Upper lobe of right lung (tissue), 1 donor: ENCODE data around the gene MAF. TPM values are rescaled to one million over a fixed set of nuclear protein-coding genes. Genes with fewer than 3 reads are reported as not detected.

ENCODE experiments used
- ATAC-seq: fragments of 200-7000 bp; cut with Tn5 transposase; one replicate; pipeline ENCODE4 v1.9.1; 2020; ENCODE audit warnings: mild to moderate bottlenecking, moderate library complexity
- DNase-seq: peaks from one replicate; pipeline ENCODE4 v3.0.0-alpha.2; 2020
- H3K27ac ChIP-seq: fragments of 200-600 bp; one replicate; pipeline ENCODE4 v1.8.0; 2022
- H3K27me3 ChIP-seq: fragments of 200-600 bp; one replicate; pipeline ENCODE4 v1.8.0; 2022; ENCODE audit warnings: mild to moderate bottlenecking
- H3K36me3 ChIP-seq: fragments of 200-600 bp; one replicate; pipeline ENCODE4 v1.8.0; 2022
- H3K4me1 ChIP-seq: fragments of 200-600 bp; one replicate; pipeline ENCODE4 v1.8.0; 2022
- H3K4me3 ChIP-seq: fragments of 200-600 bp; one replicate; pipeline ENCODE4 v1.8.0; 2022; ENCODE audit warnings: mild to moderate bottlenecking
- H3K9me3 ChIP-seq: fragments of 200-600 bp; one replicate; pipeline ENCODE4 v1.8.0; 2022
- intact Hi-C: fragments of 100-400 bp; cut with DNase I; formaldehyde crosslinking; loops from one replicate; pipeline ENCODE4 v1.11.0; 2022
- total RNA-seq: library from RNA; stranded (reverse); fragmentation: NEBNext Ultra II Directional; extraction: Animal tissue kit (Norgen Biotek cat#: 25700); gene quantifications from one replicate; pipeline ENCODE4 v1.2.1, GENCODE V29; 2021
- TF ChIP-seq, protein P1 (sequence below): fragments of 200-600 bp; IDR thresholded peaks from one replicate; pipeline ENCODE4 v1.8.0; 2022; ENCODE audit warnings: antibody characterized with exemption
- donor health status: DM: no; HTN: yes; CAD: no; lungs with severe emphysema.

MAF gene
- total RNA-seq, 1 donor from 2014 or later = 66.4 TPM

DNA sequence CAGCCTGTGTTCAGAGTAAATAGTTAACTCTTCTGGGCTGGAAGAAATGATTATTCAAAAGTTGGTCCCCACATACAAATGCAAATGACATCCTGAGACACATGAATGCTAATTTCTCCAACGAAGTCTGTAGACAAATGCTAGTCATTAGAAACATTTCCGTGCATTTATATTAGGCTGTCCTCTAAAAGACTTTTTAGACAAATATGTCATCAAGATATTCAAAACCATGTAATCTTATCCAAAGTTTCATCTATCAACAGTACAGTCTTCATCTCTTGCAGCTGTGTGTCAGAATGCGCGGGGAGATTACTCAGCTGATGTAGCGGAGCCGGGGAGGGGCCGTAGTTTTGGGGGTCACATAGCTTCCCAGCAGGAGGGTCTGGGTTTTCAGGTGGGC is 33.8 kb upstream of the MAF start:
- DNase-seq (no peak), ATAC-seq (no peak)
- no peaks in the 10 kb centered on the region for H3K36me3 ChIP-seq
- no peak overlapping the region for H3K27ac ChIP-seq
- no peaks in the 10 kb centered on the region for H3K9me3 ChIP-seq
- H3K4me3 ChIP-seq = no peak overlapping the region
- TF ChIP-seq, protein P1, sequence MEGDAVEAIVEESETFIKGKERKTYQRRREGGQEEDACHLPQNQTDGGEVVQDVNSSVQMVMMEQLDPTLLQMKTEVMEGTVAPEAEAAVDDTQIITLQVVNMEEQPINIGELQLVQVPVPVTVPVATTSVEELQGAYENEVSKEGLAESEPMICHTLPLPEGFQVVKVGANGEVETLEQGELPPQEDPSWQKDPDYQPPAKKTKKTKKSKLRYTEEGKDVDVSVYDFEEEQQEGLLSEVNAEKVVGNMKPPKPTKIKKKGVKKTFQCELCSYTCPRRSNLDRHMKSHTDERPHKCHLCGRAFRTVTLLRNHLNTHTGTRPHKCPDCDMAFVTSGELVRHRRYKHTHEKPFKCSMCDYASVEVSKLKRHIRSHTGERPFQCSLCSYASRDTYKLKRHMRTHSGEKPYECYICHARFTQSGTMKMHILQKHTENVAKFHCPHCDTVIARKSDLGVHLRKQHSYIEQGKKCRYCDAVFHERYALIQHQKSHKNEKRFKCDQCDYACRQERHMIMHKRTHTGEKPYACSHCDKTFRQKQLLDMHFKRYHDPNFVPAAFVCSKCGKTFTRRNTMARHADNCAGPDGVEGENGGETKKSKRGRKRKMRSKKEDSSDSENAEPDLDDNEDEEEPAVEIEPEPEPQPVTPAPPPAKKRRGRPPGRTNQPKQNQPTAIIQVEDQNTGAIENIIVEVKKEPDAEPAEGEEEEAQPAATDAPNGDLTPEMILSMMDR = no peak
- no peaks in the 10 kb centered on the region for H3K4me1 ChIP-seq
- intact Hi-C loops = no loop called here
- no peaks in the 10 kb centered on the region for H3K27me3 ChIP-seq

DNA sequence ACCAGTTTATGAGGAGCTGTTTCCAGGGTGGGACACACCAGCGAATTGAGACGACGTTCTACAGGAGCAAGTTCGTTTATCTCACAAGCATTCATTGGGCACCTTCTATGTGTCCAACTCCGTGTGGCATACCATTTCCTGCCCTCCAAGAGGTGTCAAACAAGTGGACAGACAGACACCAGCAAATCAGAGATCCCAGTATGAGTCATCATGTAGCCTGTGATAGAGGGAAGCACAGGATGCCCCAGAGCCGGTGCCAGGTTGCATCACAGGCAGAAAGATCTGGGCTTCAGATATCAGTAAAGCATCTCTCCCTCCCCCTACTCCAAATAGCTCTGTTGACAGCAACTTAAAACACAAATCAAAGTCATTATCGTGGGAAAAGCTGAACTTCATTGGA is 31.8 kb upstream of the MAF start:
- Histone ChIP-seq H3K4me1 (no peaks in the 10 kb centered on the region), H3K9me3 (no peaks in the 10 kb centered on the region), H3K36me3 (no peaks in the 10 kb centered on the region), H3K27me3 (no peaks in the 10 kb centered on the region), H3K4me3 (no peak overlapping the region), H3K27ac (no peak overlapping the region)
- TF ChIP-seq, protein P1 = no peak
- intact Hi-C loops = no loop called here
- no peak for DNase-seq
- ATAC-seq = no peak

DNA sequence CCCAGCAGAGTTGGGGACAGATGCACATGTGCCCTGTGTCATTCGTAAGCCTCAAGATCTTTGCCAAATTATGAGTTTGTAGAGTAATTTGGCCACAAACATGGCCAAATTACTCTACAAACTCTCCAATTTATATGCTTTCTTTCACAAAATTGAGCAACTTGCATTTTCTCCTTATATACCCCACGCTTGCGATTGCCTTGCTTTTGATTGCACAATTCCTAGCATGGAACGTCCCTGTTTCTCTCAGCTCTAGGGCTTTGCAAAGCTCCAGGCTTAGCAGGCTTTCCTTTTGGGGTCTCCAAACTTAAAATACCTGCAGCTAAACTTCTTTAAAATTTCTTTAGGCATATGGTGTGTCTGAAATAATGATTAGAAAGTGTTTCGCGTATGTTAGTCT is 28.5 kb upstream of the MAF start:
- H3K27me3 ChIP-seq = no peaks in the 10 kb centered on the region
- no peak for ATAC-seq
- TF ChIP-seq, protein P1 = no peak

DNA sequence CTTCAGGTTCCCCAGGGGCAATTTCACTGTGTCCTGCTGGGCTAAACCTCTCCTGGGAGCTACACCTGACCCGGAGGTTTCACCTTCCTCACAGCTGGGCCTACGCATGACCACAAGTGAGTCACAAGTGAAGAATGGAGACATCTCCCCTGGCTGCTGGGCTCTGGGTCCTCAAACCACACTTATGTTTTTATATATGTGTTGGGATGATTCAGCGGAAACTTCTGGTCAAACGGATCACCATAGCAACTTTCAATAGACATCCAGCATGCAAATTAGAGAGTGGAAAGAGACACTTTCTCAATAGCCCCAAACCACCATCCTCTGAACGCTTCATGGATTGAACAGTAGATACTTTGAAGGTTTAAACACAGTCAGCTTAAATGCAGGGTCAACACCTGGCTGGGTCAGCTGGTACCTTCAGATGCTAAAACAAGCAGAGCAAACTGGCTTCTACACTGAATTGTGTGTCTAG is 28.0 kb upstream of the MAF start:
- H3K36me3 ChIP-seq = no peaks in the 10 kb centered on the region
- H3K27ac ChIP-seq = no peak overlapping the region
- no peak for DNase-seq
- H3K9me3 ChIP-seq = no peaks in the 10 kb centered on the region
- H3K4me3 ChIP-seq = no peak overlapping the region
- intact Hi-C loops = no loop called here
- no peaks in the 10 kb centered on the region for H3K4me1 ChIP-seq
- TF ChIP-seq, protein P1 = no peak
- no peak for ATAC-seq
- no peaks in the 10 kb centered on the region for H3K27me3 ChIP-seq

More for the DNA sequence above, 28.5 kb upstream of the MAF start:
- intact Hi-C loops = no loop called here
- no peak overlapping the region for H3K4me3 ChIP-seq
- H3K36me3 ChIP-seq = no peaks in the 10 kb centered on the region
- H3K27ac ChIP-seq = no peak overlapping the region
- H3K4me1 ChIP-seq = no peaks in the 10 kb centered on the region
- H3K9me3 ChIP-seq = no peaks in the 10 kb centered on the region
- DNase-seq = no peak

DNA sequence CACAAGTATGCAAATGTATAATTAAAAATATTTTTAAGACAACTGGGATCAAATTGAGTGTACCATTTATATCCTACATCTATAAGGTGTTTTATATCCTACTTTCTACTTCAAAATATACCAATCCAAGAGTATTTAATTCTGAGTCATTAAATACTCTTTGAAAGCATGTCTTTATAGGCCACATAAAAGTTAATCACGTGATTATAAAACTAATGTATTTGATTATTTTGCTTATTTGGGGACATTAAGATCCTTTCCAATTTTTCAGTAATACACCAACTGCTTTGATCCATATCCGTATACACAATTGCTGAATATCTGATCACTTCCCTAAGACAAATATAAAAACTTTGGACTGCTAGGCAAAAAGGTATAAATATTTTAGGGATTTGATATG is 26.6 kb upstream of the MAF start:
- no peaks in the 10 kb centered on the region for H3K4me1 ChIP-seq
- H3K36me3 ChIP-seq = no peaks in the 10 kb centered on the region
- H3K9me3 ChIP-seq = no peaks in the 10 kb centered on the region
- TF ChIP-seq, protein P1 = no peak
- intact Hi-C loops = no loop called here
- no peak overlapping the region for H3K4me3 ChIP-seq
- ATAC-seq (no peak), DNase-seq (no peak)
- no peaks in the 10 kb centered on the region for H3K27me3 ChIP-seq
- H3K27ac ChIP-seq = no peak overlapping the region

DNA sequence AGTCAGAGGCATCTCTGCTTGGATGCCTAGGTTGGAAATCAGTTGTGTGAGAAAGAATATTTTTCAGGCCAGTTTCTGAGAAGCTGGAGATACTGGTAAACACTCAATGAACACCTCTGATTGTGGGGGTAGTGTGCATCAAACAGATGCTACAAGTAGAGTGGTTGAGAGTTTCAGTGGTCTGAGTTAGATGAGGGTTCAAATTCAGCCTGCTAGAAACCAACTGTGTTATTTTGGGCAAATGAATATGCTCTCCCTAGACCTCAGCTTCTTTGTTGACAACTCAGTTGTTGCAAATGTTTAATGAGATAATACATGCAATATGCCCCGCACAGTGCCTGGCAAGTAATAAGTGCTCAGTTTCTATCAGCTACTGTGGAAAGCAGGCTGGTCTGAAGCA is 25.2 kb upstream of the MAF start:
- Histone ChIP-seq H3K4me3 (no peak overlapping the region), H3K4me1 (no peaks in the 10 kb centered on the region), H3K9me3 (no peaks in the 10 kb centered on the region), H3K27me3 (no peaks in the 10 kb centered on the region), H3K36me3 (no peaks in the 10 kb centered on the region), H3K27ac (no peak overlapping the region)
- DNase-seq (no peak), ATAC-seq (no peak)
- intact Hi-C loops = no loop called here
- TF ChIP-seq, protein P1 = no peak
